ENCODE measurements around the gene GPR42.
"Not testable (repeated sequence)": the region's sequence is repeated elsewhere in the genome, so short reads cannot be mapped to it uniquely, and the experiment has no call there.

The GPR42 gene

GRCh38 chr19:35360081-35360480 is 10.8 kb upstream of the GPR42 start:
- in situ Hi-C loops (cut with MboI; ENCODE audit: low pct_unique_long_range_greater_than_20kb, low sequenced_read_pairs); DNase-seq: not testable (repeated sequence)

GRCh38 chr19:35360880-35361420 is 9.9 kb upstream of the GPR42 start:
- DNase-seq, result no peak
- in situ Hi-C loops (cut with MboI; ENCODE audit: low pct_unique_long_range_greater_than_20kb, low sequenced_read_pairs), result no loop called here

GRCh38 chr19:35362261-35363000 is 8.4 kb upstream of the GPR42 start:
- DNase-seq, result no peak
- in situ Hi-C loops (cut with MboI; ENCODE audit: low pct_unique_long_range_greater_than_20kb, low sequenced_read_pairs), result no loop called here

- in situ Hi-C loops (cut with MboI; ENCODE audit: low pct_unique_long_range_greater_than_20kb, low sequenced_read_pairs), result no loop called here
- DNase-seq, result no peak
Measured at GRCh38 chr19:35363001-35363590, 7.8 kb upstream of the GPR42 start.

GRCh38 chr19:35363711-35364425 is 7.0 kb upstream of the GPR42 start:
- no peak for DNase-seq
- in situ Hi-C loops (cut with MboI; ENCODE audit: low pct_unique_long_range_greater_than_20kb, low sequenced_read_pairs), result no loop called here

- DNase-seq, result no peak
Measured at GRCh38 chr19:35365303-35365702, 5.6 kb upstream of the GPR42 start.

GRCh38 chr19:35368378-35368777 is 2.5 kb upstream of the GPR42 start:
- DNase-seq, result no peak
- in situ Hi-C loops (cut with MboI; ENCODE audit: low pct_unique_long_range_greater_than_20kb, low sequenced_read_pairs), result no loop called here

More at GRCh38 chr19:35365303-35365702, 5.6 kb upstream of the GPR42 start:
- in situ Hi-C loops (cut with MboI; ENCODE audit: low pct_unique_long_range_greater_than_20kb, low sequenced_read_pairs), result no loop called here

GRCh38 chr19:35369522-35369921 is 1.3 kb upstream of the GPR42 start:
- DNase-seq, result no peak
- in situ Hi-C loops (cut with MboI; ENCODE audit: low pct_unique_long_range_greater_than_20kb, low sequenced_read_pairs), result no loop called here

- in situ Hi-C loops (cut with MboI; ENCODE audit: low pct_unique_long_range_greater_than_20kb, low sequenced_read_pairs), result no loop called here
- no peak for DNase-seq
Measured at GRCh38 chr19:35373492-35373891, 2.6 kb downstream of the GPR42 start.

GRCh38 chr19:35374031-35374430 is 3.2 kb downstream of the GPR42 start:
- in situ Hi-C loops (cut with MboI; ENCODE audit: low pct_unique_long_range_greater_than_20kb, low sequenced_read_pairs); DNase-seq: not testable (repeated sequence)

- in situ Hi-C loops (cut with MboI; ENCODE audit: low pct_unique_long_range_greater_than_20kb, low sequenced_read_pairs), result no loop called here
- DNase-seq, result no peak
Measured at GRCh38 chr19:35375505-35376307, 4.8 kb downstream of the GPR42 start.

- no peak for DNase-seq
- in situ Hi-C loops (cut with MboI; ENCODE audit: low pct_unique_long_range_greater_than_20kb, low sequenced_read_pairs), result no loop called here
Measured at GRCh38 chr19:35377656-35378055, 6.8 kb downstream of the GPR42 start.

GRCh38 chr19:35378356-35378755 is 7.5 kb downstream of the GPR42 start:
- in situ Hi-C loops (cut with MboI; ENCODE audit: low pct_unique_long_range_greater_than_20kb, low sequenced_read_pairs), result no loop called here
- no peak for DNase-seq

- DNase-seq; in situ Hi-C loops (cut with MboI; ENCODE audit: low pct_unique_long_range_greater_than_20kb, low sequenced_read_pairs): not testable (repeated sequence)
Measured at GRCh38 chr19:35379545-35379944, 8.7 kb downstream of the GPR42 start.

- DNase-seq, result no peak
- in situ Hi-C loops (cut with MboI; ENCODE audit: low pct_unique_long_range_greater_than_20kb, low sequenced_read_pairs), result no loop called here
Measured at GRCh38 chr19:35379992-35380391, 9.1 kb downstream of the GPR42 start.

GRCh38 chr19:35380450-35381124 is 9.7 kb downstream of the GPR42 start:
- no peak for DNase-seq
- in situ Hi-C loops (cut with MboI; ENCODE audit: low pct_unique_long_range_greater_than_20kb, low sequenced_read_pairs), result no loop called here

GRCh38 chr19:35381318-35381717 is 10.4 kb downstream of the GPR42 start:
- in situ Hi-C loops (cut with MboI; ENCODE audit: low pct_unique_long_range_greater_than_20kb, low sequenced_read_pairs), result no loop called here
- no peak for DNase-seq

- in situ Hi-C loops (cut with MboI; ENCODE audit: low pct_unique_long_range_greater_than_20kb, low sequenced_read_pairs), result no loop called here
- no peak for DNase-seq
Measured at GRCh38 chr19:35381926-35382325, 11.1 kb downstream of the GPR42 start.

GRCh38 chr19:35383536-35383935 is 12.7 kb downstream of the GPR42 start:
- in situ Hi-C loops (cut with MboI; ENCODE audit: low pct_unique_long_range_greater_than_20kb, low sequenced_read_pairs), result no loop called here
- no peak for DNase-seq

Measured in KBM-7 (cell line).